GM18868 (cell line): ENCODE data around the gene PRPH.
A peak's percentile ranks its signal among the peaks of the same experiment; 100 is the strongest.

Source experiments
- ATAC-seq: cut with Tn5 transposase; IDR thresholded peaks from one replicate; pipeline ENCODE4 v1.9.1; 2021; ENCODE audit warnings: mild to moderate bottlenecking, moderate library complexity; ENCODE audit not compliant: unreplicated experiment

The PRPH gene

DNA sequence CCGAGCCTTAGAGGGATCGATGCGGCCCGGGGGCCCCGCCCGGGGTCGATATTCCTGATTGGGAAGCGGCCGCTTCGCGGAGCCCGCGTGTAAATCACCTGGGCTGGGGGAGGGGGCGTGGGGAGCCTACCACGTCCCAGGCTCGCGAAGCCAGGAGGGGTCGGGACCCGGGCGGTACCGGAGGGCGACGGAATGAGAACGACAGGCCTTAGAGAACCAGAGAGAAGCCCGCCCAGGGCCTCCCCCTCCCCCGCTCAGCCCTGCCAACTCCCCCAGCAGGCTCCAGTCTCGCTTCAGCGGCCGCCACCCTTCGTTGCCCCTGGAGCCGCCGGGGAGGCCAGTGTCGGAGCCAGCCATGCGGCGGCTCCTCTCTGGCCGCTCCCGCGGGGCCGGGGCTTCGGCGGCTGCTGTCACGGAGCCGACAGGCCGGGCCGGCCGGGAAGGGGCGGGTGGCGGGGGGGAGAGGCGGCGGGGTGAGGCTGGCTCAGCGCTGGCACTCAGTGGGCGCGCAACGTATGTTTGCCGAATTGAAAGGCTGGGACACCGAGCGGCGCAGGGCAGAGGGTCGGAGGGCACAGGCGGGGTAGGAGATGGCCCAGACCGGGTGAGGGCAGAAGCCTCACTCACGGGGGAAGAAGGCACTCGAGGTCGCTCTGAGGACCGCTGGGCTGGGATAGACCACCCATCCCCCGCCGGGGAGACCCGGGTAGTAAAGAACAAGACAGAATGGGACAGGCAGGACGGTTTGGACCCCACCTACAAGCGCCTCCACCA, 50.3 kb downstream of the PRPH start:
- peak; percentile 53 for ATAC-seq

DNA sequence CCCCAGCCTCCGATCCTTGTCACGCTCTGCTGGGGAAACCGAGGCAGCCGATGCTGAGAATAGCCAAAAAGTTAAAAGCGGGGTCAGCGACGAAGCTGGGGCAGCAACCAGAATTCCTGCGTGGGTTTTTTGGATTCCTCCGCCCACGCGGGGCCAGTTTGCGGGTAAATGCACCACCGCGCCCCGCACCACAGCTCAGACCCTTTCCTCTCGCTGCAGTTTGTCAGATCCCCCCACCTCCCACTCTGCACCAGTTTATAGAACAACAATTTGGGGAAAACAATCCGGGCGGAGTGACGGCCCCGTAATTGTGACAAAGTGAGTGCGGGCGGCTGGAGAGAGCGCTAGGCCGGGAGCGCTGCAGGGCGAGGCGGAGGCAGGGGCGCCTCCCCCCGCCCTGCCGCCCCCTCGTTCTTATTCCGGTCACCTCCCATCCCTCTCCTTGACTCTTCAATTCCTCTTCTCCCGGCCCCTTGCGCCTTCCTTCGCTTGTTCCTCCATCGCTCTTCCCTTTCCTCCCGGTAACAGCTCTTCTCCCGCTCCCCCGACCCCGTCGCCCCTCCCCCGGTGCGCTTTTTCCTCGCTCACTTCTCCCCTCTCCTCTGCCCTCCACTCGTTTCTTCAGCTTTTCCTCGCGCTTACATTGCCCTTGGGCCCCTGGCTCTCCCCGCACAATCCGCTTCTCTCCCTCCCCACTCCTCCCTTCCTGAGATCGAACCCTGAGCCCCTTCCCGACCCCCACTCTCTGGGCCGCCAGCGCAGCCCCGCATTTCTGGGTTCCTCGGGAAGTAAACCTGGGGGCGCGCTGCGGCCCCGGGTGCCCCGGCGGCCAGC, 51.1 kb downstream of the PRPH start:
- ATAC-seq = no peak

GRCh38 chr12:49346659-49347310, 51.8 kb downstream of the PRPH start, which contains the start of gene DNAJC22:
Gene DNAJC22 (plus strand): TSS chr12:49346888. CDS start chr12:49348873, 1,985 bp downstream.
- no peak for ATAC-seq

GRCh38 chr12:49347311-49348193, 52.6 kb downstream of the PRPH start:
- peak; percentile 63 for ATAC-seq
